K562 (cell line): ENCODE data around the gene ISM1. TPM values are rescaled to one million over a fixed set of nuclear protein-coding genes. Genes with fewer than 3 reads are reported as not detected.

ENCODE experiments used
- ATAC-seq: fragments of 200-7000 bp; cut with Tn5 transposase; 3 replicates; pipeline ENCODE4 v1.9.1; 2020; ENCODE audit warnings: moderate library complexity
- BruUV-seq: library from RNA; stranded (reverse); fragments of 400-500 nt; replicated peaks from 2 replicates; lab custom pipeline; 2021; lab: Mats Ljungman, UMichigan
- CTCF ChIA-PET: fragments of 300-600 bp; formaldehyde crosslinking; extraction: SDS; loops from one replicate; lab custom pipeline; 2021; ENCODE audit warnings: low intra/inter-chr PET ratio; lab: Yijun Ruan, JAX
- POLR2A ChIA-PET: fragments of 300-600, 350-650 bp; sonication (Branson Sonifier 250); formaldehyde crosslinking; extraction: SDS; loops from one replicate; lab custom pipeline; 2021; ENCODE audit warnings: antibody characterized with exemption, inconsistent platforms; lab: Yijun Ruan, JAX
- DNase-seq, 4 experiments: peaks; one replicate each; pipeline versions ENCODE4 v3.0.0 to v3.0.0-alpha.2; 2011 to 2018; ENCODE audit warnings: low spot score in 3 of 4, mixed read lengths in 3 of 4; ENCODE audit errors: extremely low read depth in 1 of 4
- FAIRE-seq: peaks from 2 replicates; lab custom pipeline; 2011; peaks lifted over from hg19 to GRCh38; lab: Jason Lieb, UNC
- H2AFZ ChIP-seq: 2 replicates; pipeline ENCODE4 v1.6.0; 2011; ENCODE audit warnings: low read depth, low read length, control low read depth, inconsistent platforms
- H3K27ac ChIP-seq: fragments of 200-600 bp; 3 replicates; pipeline ENCODE4 v1.8.0; 2011; ENCODE audit warnings: low read depth, mild to moderate bottlenecking, control low read depth, inconsistent platforms, low read length, moderate library complexity, mixed read lengths; ENCODE audit errors: extremely low read depth
- H3K27me3 ChIP-seq, 2 experiments: fragments of 300-600 bp in 1 of 2; 2 replicates in 1 of 2; 3 replicates in 1 of 2; pipeline versions ENCODE4 v1.6.0 to v1.8.0; 2011; ENCODE audit warnings: inconsistent platforms in 2 of 2, low read length in 2 of 2, mild to moderate bottlenecking in 1 of 2, mixed read lengths in 1 of 2, moderate library complexity in 1 of 2; ENCODE audit not compliant: control insufficient read depth in 2 of 2, insufficient read depth in 2 of 2
- H3K36me3 ChIP-seq: fragments of 300-600 bp; 3 replicates; pipeline ENCODE4 v1.8.0; 2011; ENCODE audit warnings: mild to moderate bottlenecking, low read length, inconsistent platforms; ENCODE audit not compliant: control insufficient read depth, insufficient read depth
- H3K4me1 ChIP-seq, 2 experiments: fragments of 200-600 bp in 1 of 2; replicated peaks in 1 of 2; 2 replicates in 1 of 2; 3 replicates in 1 of 2; pipeline versions ENCODE4 v1.5.1 to v1.8.0; 2011; ENCODE audit warnings: inconsistent platforms in 2 of 2, low read length in 2 of 2, mild to moderate bottlenecking in 1 of 2, mixed read lengths in 1 of 2, moderate library complexity in 1 of 2; ENCODE audit not compliant: control insufficient read depth in 2 of 2, insufficient read depth in 2 of 2
- H3K4me2 ChIP-seq: 2 replicates; pipeline ENCODE4 v1.6.1; 2011; ENCODE audit warnings: low read length, control low read depth, inconsistent platforms, mixed read lengths; ENCODE audit not compliant: insufficient read depth
- H3K4me3 ChIP-seq: fragments of 200-600 bp; sonication (generic), shearing (Covaris generic); 2 replicates; pipeline ENCODE4 v1.5.1; 2016; ENCODE audit warnings: control low read depth, inconsistent platforms
- H3K79me2 ChIP-seq: fragments of 200-600 bp; 3 replicates; pipeline ENCODE4 v1.8.0; 2011; ENCODE audit warnings: low read length, inconsistent platforms; ENCODE audit not compliant: control insufficient read depth, insufficient read depth
- H3K9ac ChIP-seq, 2 experiments: 2 replicates each; pipeline versions ENCODE4 v1.6.0 to v1.6.1; 2011; ENCODE audit warnings: low read depth in 2 of 2, low read length in 2 of 2, control low read depth in 1 of 2, inconsistent platforms in 1 of 2, mild to moderate bottlenecking in 1 of 2, mixed read lengths in 1 of 2; ENCODE audit not compliant: insufficient read depth in 1 of 2
- H3K9me1 ChIP-seq: one replicate; pipeline ENCODE4 v1.6.0; 2011; ENCODE audit warnings: inconsistent platforms, mild to moderate bottlenecking, low read length, moderate library complexity; ENCODE audit not compliant: control insufficient read depth, insufficient read depth
- H3K9me3 ChIP-seq: replicated peaks from 2 replicates; pipeline ENCODE4 v1.5.1; 2011; ENCODE audit warnings: low read depth, low read length, inconsistent platforms; ENCODE audit not compliant: control insufficient read depth, insufficient read depth
- H4K20me1 ChIP-seq: replicated peaks from 2 replicates; pipeline ENCODE4 v1.6.1; 2011; ENCODE audit warnings: low read length, inconsistent platforms, mixed read lengths; ENCODE audit not compliant: control insufficient read depth, insufficient read depth
- DACH1 ChIP-seq: fragments of 450-650 bp; IDR thresholded peaks from 2 replicates; pipeline ENCODE4 v1.6.1; 2018; ENCODE audit not compliant: partially characterized antibody
- FOXJ3 ChIP-seq: sonication (generic); formaldehyde crosslinking; IDR thresholded peaks from 2 replicates; pipeline ENCODE4 v1.4.0; 2020; ENCODE audit warnings: mild to moderate bottlenecking, missing genetic modification reagents
- MED1 ChIP-seq: sonication (generic); formaldehyde crosslinking; IDR thresholded peaks from 2 replicates; pipeline ENCODE4 v1.8.1; 2023; ENCODE audit warnings: missing genetic modification reagents, borderline replicate concordance
- RB1 ChIP-seq: fragments of 450-650 bp; IDR thresholded peaks from 2 replicates; pipeline ENCODE4 v1.6.1; 2017; ENCODE audit warnings: low read depth, mild to moderate bottlenecking
- RFX1 ChIP-seq: fragments of 450-650 bp; IDR thresholded peaks from 2 replicates; pipeline ENCODE4 v1.6.1; 2016; ENCODE audit warnings: mild to moderate bottlenecking, moderate library complexity
- SMARCC2 ChIP-seq: fragments of 450-650 bp; IDR thresholded peaks from 2 replicates; pipeline ENCODE4 v1.6.1; 2017; ENCODE audit warnings: antibody characterized with exemption, moderate library complexity, mild to moderate bottlenecking, low read depth
- SP1 ChIP-seq: sonication (generic); formaldehyde crosslinking; IDR thresholded peaks from 2 replicates; pipeline ENCODE4 v1.8.1; 2022; ENCODE audit warnings: mild to moderate bottlenecking, missing genetic modification reagents
- TAF15 ChIP-seq: fragments of 200-400 bp; formaldehyde crosslinking; IDR thresholded peaks from 2 replicates; pipeline ENCODE4 v1.6.1; 2017; ENCODE audit warnings: mild to moderate bottlenecking, low read depth, low read length, moderate library complexity
- ZNF124 ChIP-seq: sonication (generic); formaldehyde crosslinking; IDR thresholded peaks from 2 replicates; pipeline ENCODE4 v1.8.1; 2022; ENCODE audit warnings: missing genetic modification reagents
- ZNF232 ChIP-seq: sonication (generic); formaldehyde crosslinking; IDR thresholded peaks from 2 replicates; pipeline ENCODE4 v1.8.0; 2022; ENCODE audit warnings: mild to moderate bottlenecking, missing genetic modification reagents
- WGBS: fragments of 100-300 bp; shearing (Covaris generic); methylation state at CpG from one replicate; pipeline ENCODE4 v1.1.6; 2016; ENCODE audit warnings: low coverage, mixed read lengths; ENCODE audit not compliant: insufficient coverage; ENCODE audit errors: missing lambda C conversion rate; 5-methylcytosine and 5-hydroxymethylcytosine counted together
- in situ Hi-C: fragments of 300-500 bp; cut with MboI; formaldehyde crosslinking; loops from 4 replicates; pipeline ENCODE4 v1.15.0; 2018; ENCODE audit warnings: inconsistent platforms, mixed read lengths
- intact Hi-C: fragments of 100-400 bp; cut with micrococcal nuclease; formaldehyde crosslinking; loops from 2 replicates; pipeline ENCODE4 v1.14.2; 2022
- polyA plus RNA-seq, 8 experiments: library from polyadenylated mRNA; depleted of rRNA in 4 of 8; stranded (reverse) in 5 of 8; unstranded in 3 of 8; fragments of >200 nt; fragmentation: Nextera tagmentation in 2 of 8; fragmentation: Illumina TruSeq in 1 of 8; extraction: Ambion mirVana in 2 of 8; extraction: Trizol in 1 of 8; gene quantifications; 2 replicates each; pipeline versions ENCODE4 v1.2.1 to v1.2.3, GENCODE V29; 2011 to 2014; ENCODE audit warnings: inconsistent platforms in 1 of 8, missing spikeins in 1 of 8
- total RNA-seq, 7 experiments: library from RNA; depleted of rRNA in 6 of 7; stranded (reverse); fragments of >200 nt in 6 of 7; fragmentation: Illumina TruSeq in 2 of 7; extraction: Trizol in 2 of 7; gene quantifications; 2 replicates each; pipeline versions ENCODE4 v1.2.1 to v1.2.3, GENCODE V29; 2011 to 2021; ENCODE audit warnings: low replicate concordance in 1 of 7
- TF ChIP-seq, protein P1 (sequence below), 3 experiments: IDR thresholded peaks in 2 of 3; conservative IDR thresholded peaks in 1 of 3; 2 replicates each; pipeline ENCODE4 v1.5.1; 2011 to 2012; ENCODE audit warnings: low read length in 3 of 3, mild to moderate bottlenecking in 3 of 3, control low read depth in 2 of 3, improper control_type of control experiment in 1 of 3, inconsistent platforms in 1 of 3, low read depth in 1 of 3, mixed read lengths in 1 of 3, moderate library complexity in 1 of 3; ENCODE audit not compliant: insufficient read depth in 2 of 3
- TF ChIP-seq, protein P2 (sequence below): sonication (generic); formaldehyde crosslinking; IDR thresholded peaks from 2 replicates; pipeline ENCODE4 v1.8.0; 2022; ENCODE audit warnings: mild to moderate bottlenecking, low read depth, missing genetic modification reagents
- TF ChIP-seq, protein P3 (sequence below): sonication (generic); formaldehyde crosslinking; IDR thresholded peaks from 2 replicates; pipeline ENCODE4 v1.5.0; 2020; ENCODE audit warnings: missing genetic modification reagents
- TF ChIP-seq, protein P4 (sequence below): fragments of 250-450 bp; sonication (Bioruptor Pico); IDR thresholded peaks from 2 replicates; pipeline ENCODE4 v1.4.0; 2020; ENCODE audit warnings: mild to moderate bottlenecking, moderate library complexity, borderline replicate concordance

ISM1 gene
- total and polyA plus RNA-seq, 9 of the 15 experiments (the other 6 are each of a cell fraction or from before 2014, with no cell fraction given): not detected

DNA sequence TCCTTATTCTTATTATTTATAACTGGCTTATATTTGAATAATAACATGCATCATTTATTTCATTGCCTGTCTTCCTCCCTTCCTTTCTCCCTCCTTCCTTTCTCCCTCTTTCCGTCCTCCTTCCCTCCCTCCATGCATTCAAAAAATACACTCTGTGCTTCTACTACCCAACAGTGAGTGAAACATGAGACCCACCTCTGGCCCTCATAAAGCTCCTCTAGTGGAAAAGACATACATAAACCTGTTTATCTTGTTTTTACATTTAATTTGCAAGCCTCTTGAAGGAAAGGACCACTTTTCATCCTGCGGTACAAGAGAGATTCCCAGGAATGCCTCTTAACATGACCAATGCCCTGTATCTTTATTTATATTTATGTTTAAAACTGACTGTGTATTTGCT lies 21.8 kb upstream of the ISM1 start:
- TF ChIP-seq, protein P1, sequence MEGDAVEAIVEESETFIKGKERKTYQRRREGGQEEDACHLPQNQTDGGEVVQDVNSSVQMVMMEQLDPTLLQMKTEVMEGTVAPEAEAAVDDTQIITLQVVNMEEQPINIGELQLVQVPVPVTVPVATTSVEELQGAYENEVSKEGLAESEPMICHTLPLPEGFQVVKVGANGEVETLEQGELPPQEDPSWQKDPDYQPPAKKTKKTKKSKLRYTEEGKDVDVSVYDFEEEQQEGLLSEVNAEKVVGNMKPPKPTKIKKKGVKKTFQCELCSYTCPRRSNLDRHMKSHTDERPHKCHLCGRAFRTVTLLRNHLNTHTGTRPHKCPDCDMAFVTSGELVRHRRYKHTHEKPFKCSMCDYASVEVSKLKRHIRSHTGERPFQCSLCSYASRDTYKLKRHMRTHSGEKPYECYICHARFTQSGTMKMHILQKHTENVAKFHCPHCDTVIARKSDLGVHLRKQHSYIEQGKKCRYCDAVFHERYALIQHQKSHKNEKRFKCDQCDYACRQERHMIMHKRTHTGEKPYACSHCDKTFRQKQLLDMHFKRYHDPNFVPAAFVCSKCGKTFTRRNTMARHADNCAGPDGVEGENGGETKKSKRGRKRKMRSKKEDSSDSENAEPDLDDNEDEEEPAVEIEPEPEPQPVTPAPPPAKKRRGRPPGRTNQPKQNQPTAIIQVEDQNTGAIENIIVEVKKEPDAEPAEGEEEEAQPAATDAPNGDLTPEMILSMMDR (IDR thresholded peaks at IDR 0.05 in 2 of 3, conservative IDR thresholded peaks at IDR 0.05 in 1 of 3; ENCODE audit: insufficient read depth in 2 of 3, low read depth in 1 of 3, low read length in 3 of 3): no peak
- TF ChIP-seq MED1 (no peak), TAF15 (no peak), RFX1 (no peak), SP1 (CRISPR knock-in tag) (no peak), FOXJ3 (CRISPR knock-in tag) (no peak), ZNF232 (CRISPR knock-in tag) (no peak), RB1 (no peak), SMARCC2 (no peak), DACH1 (no peak), ZNF124 (CRISPR knock-in tag) (no peak)
- TF ChIP-seq, protein P2, sequence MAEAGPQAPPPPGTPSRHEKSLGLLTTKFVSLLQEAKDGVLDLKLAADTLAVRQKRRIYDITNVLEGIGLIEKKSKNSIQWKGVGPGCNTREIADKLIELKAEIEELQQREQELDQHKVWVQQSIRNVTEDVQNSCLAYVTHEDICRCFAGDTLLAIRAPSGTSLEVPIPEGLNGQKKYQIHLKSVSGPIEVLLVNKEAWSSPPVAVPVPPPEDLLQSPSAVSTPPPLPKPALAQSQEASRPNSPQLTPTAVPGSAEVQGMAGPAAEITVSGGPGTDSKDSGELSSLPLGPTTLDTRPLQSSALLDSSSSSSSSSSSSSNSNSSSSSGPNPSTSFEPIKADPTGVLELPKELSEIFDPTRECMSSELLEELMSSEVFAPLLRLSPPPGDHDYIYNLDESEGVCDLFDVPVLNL: no peak
- TF ChIP-seq, protein P3, sequence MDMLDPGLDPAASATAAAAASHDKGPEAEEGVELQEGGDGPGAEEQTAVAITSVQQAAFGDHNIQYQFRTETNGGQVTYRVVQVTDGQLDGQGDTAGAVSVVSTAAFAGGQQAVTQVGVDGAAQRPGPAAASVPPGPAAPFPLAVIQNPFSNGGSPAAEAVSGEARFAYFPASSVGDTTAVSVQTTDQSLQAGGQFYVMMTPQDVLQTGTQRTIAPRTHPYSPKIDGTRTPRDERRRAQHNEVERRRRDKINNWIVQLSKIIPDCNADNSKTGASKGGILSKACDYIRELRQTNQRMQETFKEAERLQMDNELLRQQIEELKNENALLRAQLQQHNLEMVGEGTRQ (CRISPR knock-in tag): no peak
- TF ChIP-seq, protein P4, sequence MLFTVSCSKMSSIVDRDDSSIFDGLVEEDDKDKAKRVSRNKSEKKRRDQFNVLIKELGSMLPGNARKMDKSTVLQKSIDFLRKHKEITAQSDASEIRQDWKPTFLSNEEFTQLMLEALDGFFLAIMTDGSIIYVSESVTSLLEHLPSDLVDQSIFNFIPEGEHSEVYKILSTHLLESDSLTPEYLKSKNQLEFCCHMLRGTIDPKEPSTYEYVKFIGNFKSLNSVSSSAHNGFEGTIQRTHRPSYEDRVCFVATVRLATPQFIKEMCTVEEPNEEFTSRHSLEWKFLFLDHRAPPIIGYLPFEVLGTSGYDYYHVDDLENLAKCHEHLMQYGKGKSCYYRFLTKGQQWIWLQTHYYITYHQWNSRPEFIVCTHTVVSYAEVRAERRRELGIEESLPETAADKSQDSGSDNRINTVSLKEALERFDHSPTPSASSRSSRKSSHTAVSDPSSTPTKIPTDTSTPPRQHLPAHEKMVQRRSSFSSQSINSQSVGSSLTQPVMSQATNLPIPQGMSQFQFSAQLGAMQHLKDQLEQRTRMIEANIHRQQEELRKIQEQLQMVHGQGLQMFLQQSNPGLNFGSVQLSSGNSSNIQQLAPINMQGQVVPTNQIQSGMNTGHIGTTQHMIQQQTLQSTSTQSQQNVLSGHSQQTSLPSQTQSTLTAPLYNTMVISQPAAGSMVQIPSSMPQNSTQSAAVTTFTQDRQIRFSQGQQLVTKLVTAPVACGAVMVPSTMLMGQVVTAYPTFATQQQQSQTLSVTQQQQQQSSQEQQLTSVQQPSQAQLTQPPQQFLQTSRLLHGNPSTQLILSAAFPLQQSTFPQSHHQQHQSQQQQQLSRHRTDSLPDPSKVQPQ (CRISPR knock-in tag): no peak
- no TSS peak for BruUV-seq
- Histone ChIP-seq H2AFZ (no peak overlapping the region), H3K9ac (no peak overlapping the region), H3K27me3 (no peaks in the 10 kb centered on the region), H4K20me1 (no peaks in the 10 kb centered on the region), H3K9me1 (no peaks in the 10 kb centered on the region), H3K4me1 (no peaks in the 10 kb centered on the region), H3K79me2 (no peaks in the 10 kb centered on the region), H3K4me3 (no peak overlapping the region), H3K36me3 (no peaks in the 10 kb centered on the region), H3K9me3 (no peaks in the 10 kb centered on the region), H3K4me2 (no peak overlapping the region), H3K27ac (no peak overlapping the region)
- DNase-seq (no peak), FAIRE-seq (no peak), ATAC-seq (no peak)
- ChIA-PET CTCF (no interaction called here), POLR2A (no interaction called here)
- in situ Hi-C loops (no loop called here), intact Hi-C loops (no loop called here)
- 0% methylated on average over 1 of the region's 2 CpGs for WGBS
